GM19372 (cell line): ENCODE data around the gene WDR26.
"Not testable (repeated sequence)": the region's sequence is repeated elsewhere in the genome, so short reads cannot be mapped to it uniquely, and the experiment has no call there.

Experiments used
- ATAC-seq: cut with Tn5 transposase; IDR thresholded peaks from one replicate; pipeline ENCODE4 v1.9.1; 2021; ENCODE audit warnings: mild to moderate bottlenecking, low read depth, moderate library complexity; ENCODE audit not compliant: unreplicated experiment

The WDR26 gene

GRCh38 chr1:224353975-224354925 lies 80.3 kb downstream of the WDR26 start:
- ATAC-seq = no peak

- not testable (repeated sequence) for ATAC-seq
Observed at GRCh38 chr1:224352436-224353085, 82.0 kb downstream of the WDR26 start.

- ATAC-seq = not testable (repeated sequence)
Observed at GRCh38 chr1:224349716-224350115, 84.9 kb downstream of the WDR26 start.

- no peak for ATAC-seq
Observed at GRCh38 chr1:224348137-224348536, 86.5 kb downstream of the WDR26 start.

GRCh38 chr1:224343679-224344078 lies 90.9 kb downstream of the WDR26 start:
- no peak for ATAC-seq

GRCh38 chr1:224340453-224341384 lies 93.9 kb downstream of the WDR26 start:
- ATAC-seq = peak; percentile 75

- ATAC-seq = no peak
Observed at GRCh38 chr1:224339442-224340033, 95.1 kb downstream of the WDR26 start.

GRCh38 chr1:224338150-224338838 lies 96.3 kb downstream of the WDR26 start:
- ATAC-seq = no peak
